H9 (cell line): Measurements from ENCODE around the gene TFAP2A. TPM values are rescaled to one million over a fixed set of nuclear protein-coding genes. Genes with fewer than 3 reads are reported as not detected.

Experiments
- DNase-seq: peaks from one replicate; pipeline ENCODE4 v3.0.0-alpha.2; 2017
- H2AFZ ChIP-seq: one replicate; pipeline ENCODE4 v1.6.1; 2013; ENCODE audit warnings: mild to moderate bottlenecking, low read length, control low read depth, moderate library complexity
- H2AK5ac ChIP-seq: 2 replicates; pipeline ENCODE4 v1.6.1; 2013; ENCODE audit warnings: low read length, control low read depth, mixed read lengths; ENCODE audit not compliant: insufficient read length
- H2BK120ac ChIP-seq: one replicate; pipeline ENCODE4 v1.6.1; 2013; ENCODE audit warnings: low read depth, mild to moderate bottlenecking, low read length, control low read depth, inconsistent platforms; ENCODE audit not compliant: poor library complexity, severe bottlenecking
- H2BK12ac ChIP-seq: 2 replicates; pipeline ENCODE4 v1.6.1; 2013; ENCODE audit warnings: low read length, control low read depth, mixed read lengths, low read depth; ENCODE audit not compliant: insufficient read length
- H2BK15ac ChIP-seq: 2 replicates; pipeline ENCODE4 v1.6.1; 2013; ENCODE audit warnings: low read depth, low read length, control low read depth
- H2BK20ac ChIP-seq: one replicate; pipeline ENCODE4 v1.6.1; 2013; ENCODE audit warnings: low read depth, mild to moderate bottlenecking, low read length, control low read depth, inconsistent platforms; ENCODE audit not compliant: poor library complexity, severe bottlenecking
- H2BK5ac ChIP-seq: 2 replicates; pipeline ENCODE4 v1.6.1; 2013; ENCODE audit warnings: low read length, control low read depth, mixed read lengths; ENCODE audit not compliant: insufficient read length
- H3K14ac ChIP-seq: 2 replicates; pipeline ENCODE4 v1.6.1; 2013; ENCODE audit warnings: low read length, control low read depth; ENCODE audit not compliant: insufficient read depth
- H3K18ac ChIP-seq: 2 replicates; pipeline ENCODE4 v1.6.1; 2013; ENCODE audit warnings: low read depth, mild to moderate bottlenecking, mixed read lengths, low read length, control low read depth; ENCODE audit not compliant: insufficient read length
- H3K23ac ChIP-seq: 2 replicates; pipeline ENCODE4 v1.6.1; 2013; ENCODE audit warnings: low read length, control low read depth, mixed read lengths, low read depth; ENCODE audit not compliant: insufficient read length
- H3K23me2 ChIP-seq: 2 replicates; pipeline ENCODE4 v1.6.1; 2013; ENCODE audit warnings: low read depth, mild to moderate bottlenecking, mixed read lengths, low read length, control low read depth; ENCODE audit not compliant: insufficient read length, poor library complexity, severe bottlenecking
- H3K27ac ChIP-seq: 2 replicates; pipeline ENCODE4 v1.5.1; 2013; ENCODE audit warnings: low read length, control low read depth, mixed read lengths, low read depth; ENCODE audit not compliant: insufficient read length
- H3K27me3 ChIP-seq: 2 replicates; pipeline ENCODE4 v1.6.1; 2013; ENCODE audit warnings: low read length, control low read depth, inconsistent platforms; ENCODE audit not compliant: insufficient read depth
- H3K4ac ChIP-seq: 2 replicates; pipeline ENCODE4 v1.6.1; 2013; ENCODE audit warnings: low read depth, mild to moderate bottlenecking, control low read depth, inconsistent platforms, low read length, moderate library complexity
- H3K4me1 ChIP-seq: 2 replicates; pipeline ENCODE4 v1.6.1; 2013; ENCODE audit warnings: low read length, control low read depth, inconsistent platforms; ENCODE audit not compliant: insufficient read depth
- H3K4me2 ChIP-seq: 2 replicates; pipeline ENCODE4 v1.6.1; 2013; ENCODE audit warnings: low read length, control low read depth, mixed read lengths; ENCODE audit not compliant: insufficient read length, insufficient read depth
- H3K56ac ChIP-seq: 2 replicates; pipeline ENCODE4 v1.6.1; 2013; ENCODE audit warnings: low read depth, mild to moderate bottlenecking, mixed read lengths, low read length, control low read depth; ENCODE audit not compliant: insufficient read length
- H3K79me1 ChIP-seq: 2 replicates; pipeline ENCODE4 v1.6.1; 2013; ENCODE audit warnings: low read depth, mild to moderate bottlenecking, moderate library complexity, low read length, control low read depth, inconsistent platforms; ENCODE audit not compliant: insufficient read depth, poor library complexity, severe bottlenecking
- H3K79me2 ChIP-seq: 2 replicates; pipeline ENCODE4 v1.6.1; 2013; ENCODE audit warnings: low read length, control low read depth, inconsistent platforms; ENCODE audit not compliant: insufficient read depth
- H3K9ac ChIP-seq: 2 replicates; pipeline ENCODE4 v1.6.1; 2013; ENCODE audit warnings: low read length, control low read depth, mixed read lengths; ENCODE audit not compliant: insufficient read length; ENCODE audit errors: extremely low read depth
- H3K9me3 ChIP-seq: one replicate; pipeline ENCODE4 v1.6.1; 2013; ENCODE audit warnings: low read depth, low read length, inconsistent platforms; ENCODE audit not compliant: control insufficient read depth
- H3T11ph ChIP-seq: one replicate; pipeline ENCODE4 v1.6.1; 2013; ENCODE audit warnings: mild to moderate bottlenecking, low read length, control low read depth, inconsistent platforms
- H4K20me1 ChIP-seq: one replicate; pipeline ENCODE4 v1.6.1; 2013; ENCODE audit not compliant: control insufficient read depth, insufficient read length, insufficient read depth
- H4K5ac ChIP-seq: 2 replicates; pipeline ENCODE4 v1.6.1; 2013; ENCODE audit warnings: low read depth, mild to moderate bottlenecking, mixed read lengths, low read length, control low read depth; ENCODE audit not compliant: insufficient read length
- H4K8ac ChIP-seq: replicated peaks from 2 replicates; pipeline ENCODE4 v1.6.1; 2013; ENCODE audit warnings: low read length, control low read depth, mixed read lengths, low read depth; ENCODE audit not compliant: insufficient read length
- H4K91ac ChIP-seq: 2 replicates; pipeline ENCODE4 v1.6.1; 2013; ENCODE audit warnings: low read depth, mild to moderate bottlenecking, moderate library complexity, mixed read lengths, low read length, control low read depth; ENCODE audit not compliant: insufficient read length
- H3K27ac Mint-ChIP-seq, 3 experiments: 2 replicates in 2 of 3; 3 replicates in 1 of 3; pipeline ENCODE4 v1.8.0; 2020 to 2021; ENCODE audit warnings: mixed read lengths in 3 of 3, mild to moderate bottlenecking in 1 of 3, moderate library complexity in 1 of 3
- H3K27me3 Mint-ChIP-seq: 2 replicates; pipeline ENCODE4 v1.8.0; 2021; ENCODE audit warnings: low read depth, mild to moderate bottlenecking, moderate library complexity, mixed read lengths
- H3K36me3 Mint-ChIP-seq, 3 experiments: 2 replicates in 2 of 3; 3 replicates in 1 of 3; pipeline ENCODE4 v1.8.0; 2020 to 2021; ENCODE audit warnings: low read depth in 3 of 3, mixed read lengths in 3 of 3; ENCODE audit not compliant: insufficient read depth in 1 of 3
- H3K4me1 Mint-ChIP-seq, 2 experiments: 2 replicates each; pipeline ENCODE4 v1.8.0; 2020; ENCODE audit warnings: mixed read lengths in 2 of 2
- H3K4me3 Mint-ChIP-seq, 2 experiments: 2 replicates in 1 of 2; 3 replicates in 1 of 2; pipeline ENCODE4 v1.8.0; 2020 to 2021; ENCODE audit warnings: mild to moderate bottlenecking in 2 of 2, mixed read lengths in 2 of 2, moderate library complexity in 1 of 2
- H3K9me3 Mint-ChIP-seq, 2 experiments: 2 replicates in 1 of 2; 3 replicates in 1 of 2; pipeline ENCODE4 v1.8.0; 2020; ENCODE audit warnings: mild to moderate bottlenecking in 2 of 2, mixed read lengths in 2 of 2, moderate library complexity in 1 of 2
- CTCF ChIP-seq: fragments of 200-600 bp; sonication (generic); conservative IDR thresholded peaks from 3 replicates; pipeline ENCODE4 v1.8.0; 2021; ENCODE audit warnings: antibody characterized with exemption, mild to moderate bottlenecking
- WGBS: extraction: QIAGEN DNeasy Blood & Tissue Kit; methylation state at CpG from one replicate; pipeline ENCODE4 v1.1.7; 2013; ENCODE audit warnings: missing lambda C conversion rate, low lambda C conversion rate, mixed read lengths; ENCODE audit not compliant: insufficient read length; ENCODE audit errors: extremely low coverage; 5-methylcytosine and 5-hydroxymethylcytosine counted together
- total RNA-seq: library from RNA; stranded (reverse); gene quantifications from 2 replicates; pipeline ENCODE4 v1.2.1, GENCODE V29; 2021

TFAP2A gene
- total RNA-seq, 1 experiment from 2014 or later: 2.6 TPM

- Histone ChIP-seq H4K5ac (no peak overlapping the region), H4K91ac (no peak overlapping the region), H3T11ph (no peak overlapping the region), H3K4me1 (no peaks in the 10 kb centered on the region; the same call in 1 of the 2 replicates), H3K27ac (no peak overlapping the region), H2AFZ (no peak overlapping the region), H4K8ac (no peak overlapping the region), H3K9me3 (no peaks in the 10 kb centered on the region), H3K23me2 (no peaks in the 10 kb centered on the region), H3K4me2 (no peak overlapping the region), H3K9ac (no peak overlapping the region), H3K56ac (no peak overlapping the region), H3K14ac (no peak overlapping the region), H2BK120ac (no peak overlapping the region), H2AK5ac (no peak overlapping the region), H2BK15ac (no peak overlapping the region), H2BK20ac (no peak overlapping the region), H2BK5ac (no peak overlapping the region), H3K4ac (no peak overlapping the region), H2BK12ac (no peak overlapping the region), H3K18ac (no peak overlapping the region), H3K27me3 (peaks cover 5% of the 10 kb centered on the region; the same call in 1 of the 2 replicates), H4K20me1 (no peaks in the 10 kb centered on the region), H3K79me2 (no peaks in the 10 kb centered on the region), H3K79me1 (no peaks in the 10 kb centered on the region), H3K23ac (no peak overlapping the region)
- Mint-ChIP-seq H3K4me1 (peaks cover 11 to 18% of the 10 kb centered on the region in 2 experiments; a peak in 3 of 4 replicates), H3K27me3 (peaks cover 60% of the 10 kb centered on the region), H3K9me3 (peaks cover 0 to 1% of the 10 kb centered on the region in 2 experiments; a peak in 1 of 5 replicates), H3K36me3 (no peaks in the 10 kb centered on the region), H3K4me3 (no peak overlapping the region), H3K27ac (no peak overlapping the region)
- WGBS: 100% methylated on average over 1 of the region's 4 CpGs
- no peak for TF ChIP-seq CTCF
- no peak for DNase-seq
Measured at GRCh38 chr6:10433322-10433721, 18.4 kb upstream of the TFAP2A start.
